SK-N-SH (cell line): Measurements from ENCODE around the gene COPE. TPM values are rescaled to one million over a fixed set of nuclear protein-coding genes. Genes with fewer than 3 reads are reported as not detected.

Source experiments
- CTCF ChIA-PET: fragments of 300-600, 350-600 bp; formaldehyde crosslinking; extraction: SDS; loops from one replicate; lab custom pipeline; 2021; lab: Yijun Ruan, JAX
- POLR2A ChIA-PET: fragments of 350-600 bp; sonication (Branson Sonifier 250); formaldehyde crosslinking; extraction: SDS; loops from one replicate; lab custom pipeline; 2020; ENCODE audit warnings: antibody characterized with exemption, inconsistent platforms; lab: Yijun Ruan, JAX
- DNase-seq: peaks from one replicate; pipeline ENCODE4 v3.0.0; 2012
- H2AFZ ChIP-seq: fragments of 200-600 bp; sonication (generic); 2 replicates; pipeline ENCODE4 v1.8.1; 2016; ENCODE audit warnings: antibody characterized with exemption, mild to moderate bottlenecking, low read depth
- H3F3A ChIP-seq: fragments of 200-600 bp; sonication (generic); replicated peaks from 2 replicates; pipeline ENCODE3; 2016; ENCODE audit warnings: antibody characterized with exemption, mild to moderate bottlenecking; ENCODE audit not compliant: insufficient read depth
- H3K27ac ChIP-seq, 2 experiments: fragments of 200-500 bp in 1 of 2; fragments of 200-600 bp in 1 of 2; sonication (Bioruptor generic) in 1 of 2; sonication (generic), shearing (Covaris generic) in 1 of 2; 2 replicates each; pipeline versions ENCODE4 v1.5.1 to v1.6.1; 2014 to 2016; ENCODE audit warnings: low read depth in 2 of 2, inconsistent platforms in 1 of 2, low read length in 1 of 2, mild to moderate bottlenecking in 1 of 2, mixed read lengths in 1 of 2
- H3K27me3 ChIP-seq: fragments of 200-600 bp; sonication (generic), shearing (Covaris generic); 2 replicates; pipeline ENCODE4 v1.6.1; 2016; ENCODE audit warnings: mixed run types; ENCODE audit not compliant: insufficient read depth
- H3K36me3 ChIP-seq, 2 experiments: fragments of 200-500 bp in 1 of 2; fragments of 200-600 bp in 1 of 2; sonication (Bioruptor generic) in 1 of 2; sonication (generic) in 1 of 2; replicated peaks in 1 of 2; 2 replicates each; pipeline versions ENCODE3 to v1.5.1; 2014 to 2016; ENCODE audit warnings: low read length in 1 of 2, mild to moderate bottlenecking in 1 of 2; ENCODE audit not compliant: insufficient read depth in 2 of 2, control insufficient read depth in 1 of 2
- H3K4me1 ChIP-seq, 2 experiments: fragments of 200-500 bp in 1 of 2; fragments of 200-600 bp in 1 of 2; sonication (Bioruptor generic) in 1 of 2; sonication (generic), shearing (Covaris generic) in 1 of 2; 2 replicates each; pipeline versions ENCODE4 v1.5.1 to v1.6.1; 2014 to 2016; ENCODE audit warnings: low read depth in 1 of 2, low read length in 1 of 2, mixed run types in 1 of 2; ENCODE audit not compliant: insufficient read depth in 2 of 2, control insufficient read depth in 1 of 2
- H3K4me2 ChIP-seq: fragments of 200-600 bp; sonication (generic), shearing (Covaris generic); 2 replicates; pipeline ENCODE4 v1.6.1; 2017; ENCODE audit warnings: mixed run types
- H3K4me3 ChIP-seq, 2 experiments: fragments of 200-500 bp in 1 of 2; fragments of 200-600 bp in 1 of 2; sonication (Bioruptor generic) in 1 of 2; sonication (generic), shearing (Covaris generic) in 1 of 2; 2 replicates each; pipeline versions ENCODE4 v1.5.1 to v1.8.1; 2014 to 2016; ENCODE audit warnings: low read depth in 2 of 2, inconsistent platforms in 1 of 2, low read length in 1 of 2, mild to moderate bottlenecking in 1 of 2, mixed read lengths in 1 of 2, moderate library complexity in 1 of 2
- H3K79me2 ChIP-seq: fragments of 200-600 bp; sonication (generic); 2 replicates; pipeline ENCODE4 v1.8.1; 2017; ENCODE audit warnings: mild to moderate bottlenecking; ENCODE audit not compliant: insufficient read depth
- H3K9ac ChIP-seq: fragments of 200-600 bp; sonication (generic); 2 replicates; pipeline ENCODE4 v1.6.1; 2017; ENCODE audit warnings: mixed run types
- H3K9me2 ChIP-seq: fragments of 200-600 bp; sonication (generic); 2 replicates; pipeline ENCODE4 v1.6.1; 2017; ENCODE audit warnings: mixed run types
- H3K9me3 ChIP-seq: fragments of 200-600 bp; sonication (generic); 2 replicates; pipeline ENCODE4 v1.6.1; 2017; ENCODE audit warnings: mixed run types, mild to moderate bottlenecking, moderate library complexity
- H4K20me1 ChIP-seq: fragments of 200-600 bp; sonication (generic); 2 replicates; pipeline ENCODE4 v1.6.1; 2017; ENCODE audit warnings: mild to moderate bottlenecking, mixed run types; ENCODE audit not compliant: insufficient read depth
- CTCF ChIP-seq: fragments of 200-600 bp; sonication (generic); IDR thresholded peaks from 2 replicates; pipeline ENCODE4 v1.6.1; 2017; ENCODE audit warnings: antibody characterized with exemption, mild to moderate bottlenecking, moderate library complexity
- EP300 ChIP-seq, 2 experiments: IDR thresholded peaks; 2 replicates each; pipeline versions ENCODE4 v1.4.0 to v1.6.1; 2012; ENCODE audit warnings: borderline replicate concordance in 1 of 2, low read depth in 1 of 2, low read length in 1 of 2
- EZH2phosphoT487 ChIP-seq: fragments of 200-600 bp; sonication (generic); IDR thresholded peaks from 2 replicates; pipeline ENCODE4 v1.6.1; 2017; ENCODE audit warnings: low read depth, mixed run types, mild to moderate bottlenecking, antibody characterized with exemption, moderate library complexity, borderline replicate concordance
- FOXJ3 ChIP-seq: sonication (generic); formaldehyde crosslinking; IDR thresholded peaks from 2 replicates; pipeline ENCODE4 v1.5.1; 2020; ENCODE audit warnings: mild to moderate bottlenecking, missing genetic modification reagents
- GABPA ChIP-seq: IDR thresholded peaks from 2 replicates; pipeline ENCODE4 v1.4.0; 2012; ENCODE audit warnings: low read depth, mild to moderate bottlenecking
- JUND ChIP-seq: IDR thresholded peaks from 2 replicates; pipeline ENCODE4 v1.4.0; 2012
- MEF2A ChIP-seq: IDR thresholded peaks from 2 replicates; pipeline ENCODE4 v1.4.0; 2012; ENCODE audit warnings: low read depth, borderline replicate concordance
- PBX3 ChIP-seq: IDR thresholded peaks from 2 replicates; pipeline ENCODE4; 2012
- POLR2AphosphoS5 ChIP-seq: IDR thresholded peaks from 2 replicates; pipeline ENCODE4 v1.6.1; 2012; ENCODE audit warnings: low read depth, low read length
- SIN3A ChIP-seq: IDR thresholded peaks from 2 replicates; pipeline ENCODE4 v1.6.1; 2012; ENCODE audit warnings: low read depth, mild to moderate bottlenecking, low read length, moderate library complexity, borderline replicate concordance
- SMC3 ChIP-seq: IDR thresholded peaks from 2 replicates; pipeline ENCODE4 v1.6.1; 2012; ENCODE audit warnings: low read depth, low read length, improper control_type of control experiment
- WGBS: methylation state at CpG from one replicate; pipeline ENCODE4 v1.1.6; 2017; ENCODE audit warnings: low lambda C conversion rate; 5-methylcytosine and 5-hydroxymethylcytosine counted together
- polyA plus RNA-seq, 3 experiments: library from polyadenylated mRNA; depleted of rRNA; stranded (reverse); fragments of >200 nt; gene quantifications; 2 replicates each; pipeline ENCODE4 v1.2.3, GENCODE V29; 2012

COPE gene
- polyA plus RNA-seq, 1 of the 3 experiments (the other 2 are of a cell fraction), result 450 TPM

- TF ChIP-seq PBX3, result no peak
Measured at GRCh38 chr19:18967358-18968146, 48.4 kb upstream of the COPE start (continued).

GRCh38 chr19:18966307-18966706 lies 47.1 kb upstream of the COPE start:
- H3K79me2 ChIP-seq, result no peaks in the 10 kb centered on the region
- H3K9ac ChIP-seq, result no peak overlapping the region
- peaks cover 0 to 10% of the 10 kb centered on the region in 2 experiments; a peak in 2 of 4 replicates for H3K4me1 ChIP-seq
- ChIA-PET POLR2A (no interaction called here), CTCF (interaction anchor here (0.7 to 2.3 kb wide), 2 partner anchors 17 to 20 kb away, joined by 3 to 6 read pairs; no protein-coding TSS in a partner anchor)
- no peaks in the 10 kb centered on the region for H3K36me3 ChIP-seq
- no peaks in the 10 kb centered on the region for H4K20me1 ChIP-seq
- H3K27me3 ChIP-seq, result no peaks in the 10 kb centered on the region
- H3K9me2 ChIP-seq, result no peaks in the 10 kb centered on the region
- WGBS, result 78% methylated on average over 4 of the region's 4 CpGs
- H3K4me3 ChIP-seq, result no peak overlapping the region
- no peak overlapping the region for H3K27ac ChIP-seq
- H3K9me3 ChIP-seq, result no peaks in the 10 kb centered on the region
- TF ChIP-seq SMC3 (no peak), JUND (no peak)
- DNase-seq, result no peak
- no peak overlapping the region for H3K4me2 ChIP-seq
- peaks cover 22% of the 10 kb centered on the region for H3F3A ChIP-seq
- no peak overlapping the region for H2AFZ ChIP-seq

- Histone ChIP-seq H3K27ac (no peak overlapping the region), H3K9me3 (no peaks in the 10 kb centered on the region), H3K36me3 (no peaks in the 10 kb centered on the region), H3K4me3 (no peak overlapping the region), H3K27me3 (no peaks in the 10 kb centered on the region), H4K20me1 (no peaks in the 10 kb centered on the region), H3K9me2 (no peaks in the 10 kb centered on the region), H3K9ac (no peak overlapping the region), H3K4me2 (no peak overlapping the region), H3F3A (peaks cover 5% of the 10 kb centered on the region), H3K79me2 (no peaks in the 10 kb centered on the region), H2AFZ (no peak overlapping the region), H3K4me1 (no peaks in the 10 kb centered on the region)
- POLR2A ChIA-PET, result no interaction called here
- no peak for DNase-seq
- CTCF ChIA-PET, result interaction anchor here (1.2 kb wide), 1 partner anchor 514 kb away, joined by 3 read pairs; no protein-coding TSS in a partner anchor
- 86% methylated on average over 9 of the region's 9 CpGs for WGBS
- no peak for TF ChIP-seq EP300 (IDR thresholded peaks at IDR 0.05; ENCODE audit: borderline replicate concordance in 1 of 2, low read depth in 1 of 2, low read length in 1 of 2)
- TF ChIP-seq SIN3A, result no peak
- TF ChIP-seq FOXJ3 (CRISPR knock-in tag), result no peak
- no peak for TF ChIP-seq CTCF
- TF ChIP-seq EZH2phosphoT487, result no peak
- no peak for TF ChIP-seq JUND
- no peak for TF ChIP-seq GABPA
- no peak for TF ChIP-seq POLR2AphosphoS5
- no peak for TF ChIP-seq MEF2A
Measured at GRCh38 chr19:18964121-18964520, 44.9 kb upstream of the COPE start.
